Measurements from ENCODE around the gene EIF5AL1.

Gene EIF5AL1

DNA sequence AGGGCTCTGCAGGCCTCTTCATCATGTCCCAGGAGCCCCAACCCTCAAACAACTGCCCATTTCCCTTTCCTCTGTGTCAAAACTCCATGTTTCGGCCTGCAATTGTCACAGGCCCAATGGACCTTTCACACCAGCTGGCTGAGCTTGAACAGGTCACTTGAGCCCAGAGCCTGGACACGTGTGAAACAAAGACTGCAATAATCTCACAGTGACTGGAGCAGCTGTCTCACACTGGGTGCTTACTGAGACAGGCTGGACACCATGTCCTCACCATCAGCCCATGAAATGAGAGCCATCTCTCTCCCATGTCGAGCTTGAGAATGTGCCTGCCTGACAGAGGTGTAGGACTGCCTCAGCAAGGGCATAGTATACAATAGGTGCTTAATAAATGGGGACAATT is 19.5 kb upstream of the EIF5AL1 start:
- H3K27ac ChIP-seq (ENCODE audit: extremely low read depth, low read depth, low read length) = no peak overlapping the region
- no peaks in the 10 kb centered on the region for H3K4me1 ChIP-seq (ENCODE audit: control insufficient read depth, insufficient read depth, low read length)
- POLR2A ChIA-PET = no interaction called here
- no peaks in the 10 kb centered on the region for H3K36me3 ChIP-seq (ENCODE audit: control insufficient read depth in 2 of 2, insufficient read depth in 1 of 2, low read length in 2 of 2)
- H3K9me3 ChIP-seq (ENCODE audit: control insufficient read depth, insufficient read depth, low read depth, low read length) = no peaks in the 10 kb centered on the region
- no peak overlapping the region for H3K4me3 ChIP-seq (ENCODE audit: low read depth, low read length)
- TF ChIP-seq EGR2 (tag by site-specific recombination; IDR thresholded peaks at IDR 0.05; ENCODE audit: low read depth) = no peak
- TF ChIP-seq ZNF26 (tag by site-specific recombination; IDR thresholded peaks at IDR 0.05) = no peak
- TF ChIP-seq, protein P1, sequence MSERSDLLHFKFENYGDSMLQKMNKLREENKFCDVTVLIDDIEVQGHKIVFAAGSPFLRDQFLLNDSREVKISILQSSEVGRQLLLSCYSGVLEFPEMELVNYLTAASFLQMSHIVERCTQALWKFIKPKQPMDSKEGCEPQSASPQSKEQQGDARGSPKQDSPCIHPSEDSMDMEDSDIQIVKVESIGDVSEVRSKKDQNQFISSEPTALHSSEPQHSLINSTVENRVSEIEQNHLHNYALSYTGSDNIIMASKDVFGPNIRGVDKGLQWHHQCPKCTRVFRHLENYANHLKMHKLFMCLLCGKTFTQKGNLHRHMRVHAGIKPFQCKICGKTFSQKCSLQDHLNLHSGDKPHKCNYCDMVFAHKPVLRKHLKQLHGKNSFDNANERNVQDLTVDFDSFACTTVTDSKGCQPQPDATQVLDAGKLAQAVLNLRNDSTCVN (tag by site-specific recombination; optimal IDR thresholded peaks at IDR 0.05) = no peak
- no peak for TF ChIP-seq ZNF274 (IDR thresholded peaks at IDR 0.05; ENCODE audit: low read length)
- no peak for TF ChIP-seq ZNF274 (tag by site-specific recombination; IDR thresholded peaks at IDR 0.05; ENCODE audit: borderline replicate concordance)
- no peak for TF ChIP-seq ZBTB48 (tag by site-specific recombination; IDR thresholded peaks at IDR 0.05)
- TF ChIP-seq ZNF610 (tag by site-specific recombination; IDR thresholded peaks at IDR 0.05; ENCODE audit: borderline replicate concordance) = no peak
- TF ChIP-seq YY1 (tag by site-specific recombination; IDR thresholded peaks at IDR 0.05) = no peak
- TF ChIP-seq KLF10 (tag by site-specific recombination; IDR thresholded peaks at IDR 0.05) = no peak
- TF ChIP-seq HOXA7 (CRISPR knock-in tag; IDR thresholded peaks at IDR 0.05; ENCODE audit: borderline replicate concordance) = no peak
- no peak for TF ChIP-seq ZNF677 (tag by site-specific recombination; IDR thresholded peaks at IDR 0.05)
- TF ChIP-seq ZNF138 (tag by site-specific recombination; IDR thresholded peaks at IDR 0.05; ENCODE audit: borderline replicate concordance) = no peak
- no peak for TF ChIP-seq ZFHX2 (tag by site-specific recombination; conservative IDR thresholded peaks at IDR 0.05)
- TF ChIP-seq, protein P2, sequence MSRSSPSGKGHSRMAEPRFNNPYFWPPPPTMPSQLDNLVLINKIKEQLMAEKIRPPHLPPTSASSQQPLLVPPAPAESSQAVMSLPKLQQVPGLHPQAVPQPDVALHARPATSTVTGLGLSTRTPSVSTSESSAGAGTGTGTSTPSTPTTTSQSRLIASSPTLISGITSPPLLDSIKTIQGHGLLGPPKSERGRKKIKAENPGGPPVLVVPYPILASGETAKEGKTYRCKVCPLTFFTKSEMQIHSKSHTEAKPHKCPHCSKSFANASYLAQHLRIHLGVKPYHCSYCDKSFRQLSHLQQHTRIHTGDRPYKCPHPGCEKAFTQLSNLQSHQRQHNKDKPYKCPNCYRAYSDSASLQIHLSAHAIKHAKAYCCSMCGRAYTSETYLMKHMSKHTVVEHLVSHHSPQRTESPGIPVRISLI (tag by site-specific recombination; IDR thresholded peaks at IDR 0.05) = no peak
- no peak for TF ChIP-seq ZNF10 (tag by site-specific recombination; IDR thresholded peaks at IDR 0.05)
- CTCF ChIA-PET = interaction anchor here (1.5 kb wide), 1 partner anchor 119 kb away, joined by 4 read pairs; no protein-coding TSS in a partner anchor

DNA sequence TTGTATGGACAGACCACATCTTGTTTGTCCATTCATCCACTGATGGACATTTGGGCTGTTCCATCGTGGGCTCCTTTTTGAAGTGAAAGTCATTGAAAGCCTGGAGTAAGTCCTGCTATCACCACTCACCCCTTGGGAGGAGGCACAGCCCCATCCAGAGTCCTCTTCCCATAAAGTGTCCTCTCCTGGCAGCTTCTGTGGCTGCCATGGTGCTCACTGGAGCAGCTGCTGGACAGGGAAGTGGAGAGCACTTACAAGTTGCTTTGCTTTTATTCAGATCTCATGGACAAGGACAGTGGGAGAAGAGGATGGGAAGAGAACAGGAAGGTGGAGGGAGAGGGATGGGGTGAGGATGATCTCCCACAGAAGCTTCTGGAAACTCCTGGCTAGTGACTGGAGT is 18.5 kb upstream of the EIF5AL1 start:
- Histone ChIP-seq H3K4me1 (ENCODE audit: control insufficient read depth, insufficient read depth, low read length) (no peaks in the 10 kb centered on the region), H3K4me3 (ENCODE audit: low read depth, low read length) (no peak overlapping the region), H3K9me3 (ENCODE audit: control insufficient read depth, insufficient read depth, low read depth, low read length) (no peaks in the 10 kb centered on the region), H3K27ac (ENCODE audit: extremely low read depth, low read depth, low read length) (no peak overlapping the region), H3K36me3 (ENCODE audit: control insufficient read depth in 2 of 2, insufficient read depth in 1 of 2, low read length in 2 of 2) (no peaks in the 10 kb centered on the region)
- CTCF ChIA-PET = interaction anchor here (0.7 to 0.8 kb wide), 2 partner anchors 38 to 119 kb away, joined by 3 read pairs; no protein-coding TSS in a partner anchor
- POLR2A ChIA-PET = no interaction called here
- TF ChIP-seq ZNF302 (tag by site-specific recombination; IDR thresholded peaks at IDR 0.05; ENCODE audit: low read depth) (no peak), ZNF555 (tag by site-specific recombination; conservative IDR thresholded peaks at IDR 0.05) (no peak), ZNF660 (tag by site-specific recombination; IDR thresholded peaks at IDR 0.05) (no peak), ZNF19 (tag by site-specific recombination; IDR thresholded peaks at IDR 0.05; ENCODE audit: low read depth) (no peak), ZNF768 (tag by site-specific recombination; IDR thresholded peaks at IDR 0.05) (no peak), ZBTB49 (tag by site-specific recombination; IDR thresholded peaks at IDR 0.05; ENCODE audit: low read depth) (no peak), ZNF37A (tag by site-specific recombination; IDR thresholded peaks at IDR 0.05) (no peak), ZBTB8A (tag by site-specific recombination; IDR thresholded peaks at IDR 0.05) (no peak), ZNF2 (tag by site-specific recombination; IDR thresholded peaks at IDR 0.05) (no peak), ZBTB21 (tag by site-specific recombination; IDR thresholded peaks at IDR 0.05) (no peak), SALL2 (tag by site-specific recombination; IDR thresholded peaks at IDR 0.05; ENCODE audit: borderline replicate concordance) (no peak), ZNF645 (tag by site-specific recombination; IDR thresholded peaks at IDR 0.05) (no peak), ZNF785 (tag by site-specific recombination; IDR thresholded peaks at IDR 0.05) (no peak)

Measured in HEK293 (cell line).